Activated naive CD4-positive, alpha-beta T cell treated with anti-CD3 and anti-CD28 coated beads, Interleukin-2, amount 50 U/mL, for 24 hours (primary cell): ENCODE data around the gene PHF11.
A peak's percentile ranks its signal among the peaks of the same experiment; 100 is the strongest.
"Not testable (repeated sequence)": the region's sequence is repeated elsewhere in the genome, so short reads cannot be mapped to it uniquely, and the experiment has no call there.

ENCODE experiments used
- H3K27ac Mint-ChIP-seq: one replicate; pipeline ENCODE4 v1.8.0; 2021; ENCODE audit warnings: mild to moderate bottlenecking, mixed read lengths
- H3K27me3 Mint-ChIP-seq: one replicate; pipeline ENCODE4 v1.8.0; 2021; ENCODE audit warnings: mixed read lengths
- H3K36me3 Mint-ChIP-seq: one replicate; pipeline ENCODE4 v1.8.0; 2021; ENCODE audit warnings: mixed read lengths
- H3K4me1 Mint-ChIP-seq: one replicate; pipeline ENCODE4 v1.8.0; 2021; ENCODE audit warnings: mixed read lengths
- H3K4me3 Mint-ChIP-seq: one replicate; pipeline ENCODE4 v1.8.0; 2021; ENCODE audit warnings: mild to moderate bottlenecking, mixed read lengths
- H3K9me3 Mint-ChIP-seq: one replicate; pipeline ENCODE4 v1.8.0; 2021; ENCODE audit warnings: mixed read lengths

The PHF11 gene

DNA sequence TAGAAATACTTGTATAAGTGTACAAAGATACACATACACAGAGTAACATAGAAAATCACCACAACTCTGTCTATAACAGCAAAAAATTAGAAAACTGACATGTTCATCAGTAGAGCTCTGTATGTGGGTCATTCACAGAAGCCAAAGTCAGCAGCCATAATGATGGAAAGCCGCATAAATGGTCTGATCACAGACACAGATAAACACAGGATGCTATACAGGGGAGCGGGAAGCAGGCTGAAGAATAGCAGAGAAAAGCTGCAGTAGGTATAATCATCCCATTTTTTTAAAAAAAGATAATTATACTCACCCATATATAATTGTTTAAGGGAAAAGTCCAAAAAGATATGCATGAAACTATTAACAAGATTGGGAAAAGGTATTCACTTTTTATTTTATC is 58.1 kb downstream of the PHF11 start:
- Mint-ChIP-seq H3K27me3 (no peaks in the 10 kb centered on the region), H3K4me3 (no peak overlapping the region), H3K36me3 (peaks cover 27% of the 10 kb centered on the region), H3K9me3 (no peaks in the 10 kb centered on the region), H3K4me1 (peaks cover 4% of the 10 kb centered on the region), H3K27ac (no peak overlapping the region)

DNA sequence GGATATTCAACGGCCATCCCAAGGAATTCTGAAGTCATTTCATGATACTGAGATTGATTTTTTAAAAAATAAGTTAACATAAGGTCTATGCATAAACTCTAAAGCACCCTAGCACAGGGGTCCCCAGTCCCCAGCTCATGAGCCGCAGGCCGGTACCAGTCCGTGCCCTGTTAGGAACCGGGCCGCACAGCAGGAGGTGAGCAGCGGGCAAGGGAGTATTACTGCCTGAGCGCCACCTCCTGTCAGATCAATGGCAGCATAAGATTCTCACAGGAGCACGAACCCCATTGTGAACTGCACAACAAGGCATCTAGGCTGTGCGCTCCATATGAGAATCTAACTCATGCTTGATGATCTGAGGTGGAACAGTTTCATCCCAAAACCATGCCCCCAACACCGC is 58.6 kb downstream of the PHF11 start:
- Mint-ChIP-seq H3K4me3 (no peak overlapping the region), H3K9me3 (no peaks in the 10 kb centered on the region), H3K27ac (no peak overlapping the region), H3K36me3 (peaks cover 30% of the 10 kb centered on the region), H3K4me1 (peaks cover 4% of the 10 kb centered on the region), H3K27me3 (no peaks in the 10 kb centered on the region)

DNA sequence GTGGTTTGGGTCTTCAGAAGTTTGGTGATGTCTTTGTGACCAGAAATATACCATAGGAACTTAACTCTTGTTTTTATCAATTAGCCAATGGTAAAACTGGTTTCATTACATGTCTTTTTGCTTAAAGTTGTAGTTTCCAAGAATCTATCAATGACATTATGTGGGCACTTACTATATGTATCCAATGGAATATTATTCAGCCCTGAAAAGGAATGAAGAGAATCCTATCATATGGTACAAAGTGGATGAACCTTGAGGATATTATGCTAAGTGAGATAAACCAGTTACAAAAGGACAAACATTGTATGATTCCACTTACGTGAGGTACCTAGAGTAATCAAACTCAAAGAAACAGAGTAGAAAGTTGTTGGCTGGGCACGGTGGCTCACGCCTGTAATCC is 63.3 kb downstream of the PHF11 start:
- Mint-ChIP-seq H3K9me3 (no peaks in the 10 kb centered on the region), H3K27me3 (no peaks in the 10 kb centered on the region), H3K4me3 (no peak overlapping the region), H3K27ac (no peak overlapping the region), H3K4me1 (peaks cover 19% of the 10 kb centered on the region), H3K36me3 (peaks cover 33% of the 10 kb centered on the region)

DNA sequence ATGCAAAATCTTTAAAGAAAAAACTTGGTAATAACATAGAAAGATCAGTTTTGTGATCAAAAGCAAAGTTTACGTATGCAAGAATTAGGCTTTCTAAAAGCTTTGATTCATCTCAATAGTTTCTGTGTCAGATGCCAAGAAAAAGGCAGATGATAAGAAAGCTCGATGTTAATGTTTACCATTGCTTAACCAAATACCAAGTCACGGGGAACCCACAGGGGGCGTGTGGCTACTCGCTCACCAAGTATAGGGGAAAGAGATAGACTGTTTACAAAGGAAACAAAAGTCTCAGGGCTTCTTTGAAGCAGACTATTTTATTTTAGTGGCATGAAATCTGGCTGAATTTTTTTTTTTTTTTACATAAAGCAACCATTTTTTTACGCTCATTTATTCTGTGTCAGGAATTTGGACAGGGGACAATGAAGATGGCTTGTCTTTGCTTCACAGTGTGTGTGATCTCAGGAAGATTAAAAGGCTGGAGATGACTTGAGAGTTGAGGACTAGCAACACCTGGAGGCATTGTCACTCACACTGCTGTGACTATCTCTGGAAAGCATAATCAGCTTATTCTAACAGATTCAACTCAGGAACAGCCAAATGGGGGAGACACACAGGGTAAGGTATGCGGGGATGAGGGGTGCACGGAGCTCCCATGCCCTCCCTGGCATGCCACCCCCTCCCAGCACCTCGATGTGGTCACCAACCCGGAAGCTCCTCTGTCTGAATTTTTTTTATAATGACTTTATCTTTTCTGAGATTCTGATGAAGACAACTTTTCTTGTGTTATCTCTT is 64.7 kb downstream of the PHF11 start:
- H3K36me3 Mint-ChIP-seq = peaks cover 31% of the 10 kb centered on the region
- peaks cover 19% of the 10 kb centered on the region for H3K4me1 Mint-ChIP-seq
- no peak overlapping the region for H3K4me3 Mint-ChIP-seq
- H3K27me3 Mint-ChIP-seq = no peaks in the 10 kb centered on the region
- H3K9me3 Mint-ChIP-seq = no peaks in the 10 kb centered on the region
- no peak overlapping the region for H3K27ac Mint-ChIP-seq

DNA sequence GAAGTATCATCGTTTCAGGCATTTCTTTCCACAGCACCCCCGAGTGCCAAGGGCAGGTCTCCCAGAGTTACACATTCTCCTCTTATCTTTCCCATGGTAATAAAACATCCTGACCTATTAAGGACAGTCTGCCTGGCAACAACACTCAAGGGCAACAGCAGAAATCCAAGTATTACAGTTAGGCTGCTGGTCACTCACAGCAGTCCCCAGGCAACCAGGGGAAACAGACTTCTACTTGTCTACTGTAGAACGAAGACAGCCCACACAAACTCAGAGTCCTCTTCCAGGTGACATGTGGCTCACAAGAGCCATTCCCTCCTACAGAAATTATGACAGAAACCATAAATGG is 65.3 kb downstream of the PHF11 start:
- no peak overlapping the region for H3K4me3 Mint-ChIP-seq
- H3K27ac Mint-ChIP-seq = no peak overlapping the region
- peaks cover 19% of the 10 kb centered on the region for H3K4me1 Mint-ChIP-seq
- no peaks in the 10 kb centered on the region for H3K27me3 Mint-ChIP-seq
- peaks cover 30% of the 10 kb centered on the region for H3K36me3 Mint-ChIP-seq
- H3K9me3 Mint-ChIP-seq = no peaks in the 10 kb centered on the region

DNA sequence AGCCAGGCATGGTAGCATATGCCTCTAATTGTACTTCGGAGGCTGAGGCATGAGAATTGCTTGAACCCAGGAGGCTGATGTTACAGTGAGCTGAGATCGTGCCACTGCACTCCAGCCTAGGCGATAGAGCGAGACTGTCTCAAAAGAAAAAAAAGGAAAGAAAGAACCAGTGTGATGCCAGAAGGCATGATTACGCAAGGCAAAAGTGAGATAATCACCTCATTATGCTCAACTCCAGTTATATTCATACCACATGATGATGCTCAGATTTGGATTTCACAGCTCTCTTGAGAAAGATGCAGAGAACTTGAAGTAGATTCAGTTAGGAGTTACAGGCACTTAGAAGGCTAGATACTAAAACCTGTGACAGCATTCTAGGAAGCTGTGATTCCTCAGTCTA is 67.8 kb downstream of the PHF11 start:
- Mint-ChIP-seq H3K27me3 (no peaks in the 10 kb centered on the region), H3K9me3 (no peaks in the 10 kb centered on the region), H3K36me3 (peaks cover 31% of the 10 kb centered on the region), H3K27ac (no peak overlapping the region), H3K4me1 (peaks cover 15% of the 10 kb centered on the region), H3K4me3 (no peak overlapping the region)

DNA sequence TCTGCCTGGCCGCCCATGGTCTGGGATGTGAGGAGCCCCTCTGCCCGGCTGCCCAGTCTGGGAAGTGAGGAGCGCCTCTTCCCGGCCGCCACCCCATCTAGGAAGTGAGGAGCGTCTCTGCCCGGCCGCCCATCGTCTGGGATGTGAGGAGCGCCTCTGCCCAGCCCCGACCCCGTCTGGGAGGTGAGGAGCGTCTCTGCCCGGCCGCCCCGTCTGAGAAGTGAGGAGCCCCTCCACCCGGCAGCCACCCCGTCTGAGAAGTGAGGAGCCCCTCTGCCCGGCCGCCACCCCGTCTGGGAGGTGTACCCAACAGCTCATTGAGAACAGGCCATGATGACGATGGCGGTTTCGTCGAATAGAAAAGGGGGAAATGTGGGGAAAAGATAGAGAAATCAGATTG is 69.7 kb downstream of the PHF11 start:
- not testable (repeated sequence) for H3K9me3 Mint-ChIP-seq, H3K4me3 Mint-ChIP-seq, H3K27me3 Mint-ChIP-seq, H3K27ac Mint-ChIP-seq
- peaks cover 16% of the 10 kb centered on the region for H3K4me1 Mint-ChIP-seq
- H3K36me3 Mint-ChIP-seq = peaks cover 20% of the 10 kb centered on the region

DNA sequence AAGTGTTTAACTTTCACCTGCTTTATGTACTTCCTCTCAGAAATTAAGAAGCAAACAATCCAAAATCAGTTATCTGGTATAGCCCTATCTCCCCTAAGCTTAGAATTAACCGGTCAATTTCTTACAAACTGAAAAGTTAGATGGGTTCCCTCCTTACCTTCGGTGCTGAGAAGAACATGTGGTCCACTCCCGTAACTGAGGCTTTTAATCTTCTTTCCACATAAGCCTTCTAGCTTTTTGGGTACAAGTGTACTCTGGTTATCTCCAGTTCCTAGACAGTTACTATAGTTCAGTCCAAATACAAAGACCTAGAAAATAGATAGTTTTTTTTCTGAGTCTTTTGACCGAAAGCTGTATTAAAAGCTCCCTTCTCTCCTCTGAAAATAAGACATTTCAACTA is 70.7 kb downstream of the PHF11 start:
- Mint-ChIP-seq H3K36me3 (peaks cover 15% of the 10 kb centered on the region), H3K4me3 (no peak overlapping the region), H3K4me1 (peaks cover 17% of the 10 kb centered on the region), H3K27ac (no peak overlapping the region), H3K27me3 (no peaks in the 10 kb centered on the region), H3K9me3 (no peaks in the 10 kb centered on the region)

DNA sequence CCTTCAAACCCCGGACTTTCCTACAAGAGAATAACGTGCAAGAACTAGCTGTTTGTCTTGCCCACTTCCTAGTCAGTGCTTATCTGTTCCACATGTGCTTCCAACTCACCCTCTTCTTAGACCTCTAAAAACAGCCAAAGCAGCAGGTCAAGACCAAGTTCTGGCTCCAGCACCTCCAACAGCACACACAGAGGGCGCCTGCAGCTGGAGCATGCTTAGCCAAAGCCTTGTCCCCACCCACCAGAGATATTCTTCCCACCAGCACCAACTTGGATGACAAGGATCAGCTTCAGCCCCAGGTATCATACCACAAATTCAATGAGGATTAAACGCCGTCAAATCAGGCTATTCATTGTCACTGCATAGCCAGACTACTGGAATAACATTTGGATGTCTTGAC is 71.7 kb downstream of the PHF11 start:
- peaks cover 14% of the 10 kb centered on the region for H3K36me3 Mint-ChIP-seq
- peaks cover 17% of the 10 kb centered on the region for H3K4me1 Mint-ChIP-seq
- no peak overlapping the region for H3K27ac Mint-ChIP-seq
- no peaks in the 10 kb centered on the region for H3K27me3 Mint-ChIP-seq
- no peak overlapping the region for H3K4me3 Mint-ChIP-seq
- H3K9me3 Mint-ChIP-seq = no peaks in the 10 kb centered on the region

DNA sequence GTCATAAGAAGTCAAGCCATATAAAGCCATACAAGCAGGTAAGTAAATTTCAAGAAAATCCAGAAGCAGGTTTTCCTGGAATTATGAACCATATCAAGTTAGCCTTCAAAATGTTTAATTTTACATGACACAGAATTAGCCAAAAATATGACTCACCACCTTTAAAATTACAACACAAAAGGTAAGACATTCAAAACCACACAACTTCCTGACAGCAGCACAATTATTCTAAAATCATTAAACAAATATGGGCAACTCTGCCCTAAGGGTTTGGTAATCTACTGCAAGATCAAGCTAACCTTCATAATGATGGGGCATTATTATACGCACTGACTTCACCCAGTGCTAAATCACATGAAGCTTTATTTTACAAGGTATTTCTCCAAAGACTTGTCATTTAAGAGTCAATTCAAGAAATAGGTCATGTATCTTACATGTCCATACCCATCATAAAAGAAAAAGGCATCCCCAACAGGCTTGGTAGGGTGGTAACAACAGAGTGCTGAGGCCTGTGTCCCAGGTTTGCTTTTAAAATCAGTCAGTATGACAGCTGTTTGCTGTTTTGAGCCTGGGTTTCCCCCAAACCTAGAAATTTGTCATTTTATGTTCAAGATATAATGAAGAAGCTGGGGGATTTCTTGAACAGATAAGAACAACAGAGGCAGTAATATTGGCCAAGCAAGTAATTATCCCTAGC is 74.4 kb downstream of the PHF11 start:
- peaks cover 23% of the 10 kb centered on the region for H3K4me1 Mint-ChIP-seq
- H3K36me3 Mint-ChIP-seq = peaks cover 10% of the 10 kb centered on the region
- H3K4me3 Mint-ChIP-seq = peak overlapping the region; percentile 39
- no peaks in the 10 kb centered on the region for H3K9me3 Mint-ChIP-seq
- no peak overlapping the region for H3K27ac Mint-ChIP-seq
- H3K27me3 Mint-ChIP-seq = no peaks in the 10 kb centered on the region

DNA sequence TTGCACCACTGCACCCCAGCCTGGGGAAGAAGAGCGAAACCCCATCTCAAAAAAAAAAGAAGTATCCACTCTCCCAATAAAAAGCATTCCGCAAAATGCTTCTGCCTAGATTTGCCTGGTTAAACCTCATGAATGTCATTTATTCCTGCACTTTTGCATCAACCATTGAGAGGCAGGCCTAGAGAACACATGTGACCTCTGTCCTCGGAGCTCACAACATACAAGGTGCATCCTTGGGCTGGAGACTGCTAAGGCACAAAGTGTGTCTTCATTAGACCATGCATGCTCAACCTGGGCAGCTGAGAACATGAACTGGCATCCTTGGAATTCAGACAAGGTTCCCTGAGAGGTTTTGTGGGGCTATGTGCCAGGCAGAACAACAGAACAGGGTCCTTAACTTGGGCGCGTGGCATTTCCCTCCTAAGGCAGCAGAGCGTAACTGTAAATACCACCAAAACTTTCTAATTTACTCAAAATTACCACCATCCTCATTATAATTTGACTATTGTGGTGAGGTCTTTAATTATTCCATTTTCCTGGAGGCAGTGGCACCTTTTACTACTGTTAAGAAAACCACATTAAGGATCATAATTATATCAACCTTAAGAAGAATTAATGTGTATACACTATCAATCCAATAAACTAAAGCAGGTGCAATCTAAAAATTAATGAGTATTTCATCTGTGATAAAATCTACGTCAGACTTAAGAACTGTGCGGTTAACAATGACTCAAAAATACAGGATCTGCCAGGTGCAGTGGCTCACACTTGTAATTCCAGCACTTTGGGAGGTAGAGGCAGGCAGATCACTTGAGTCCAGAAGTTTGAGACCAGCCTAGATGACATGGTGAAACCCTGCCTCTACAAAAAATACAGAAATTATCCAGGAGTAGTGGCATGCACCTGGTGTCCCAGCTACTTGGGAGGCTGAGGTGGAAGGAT is 75.8 kb downstream of the PHF11 start:
- H3K36me3 Mint-ChIP-seq = peaks cover 8% of the 10 kb centered on the region
- no peaks in the 10 kb centered on the region for H3K27me3 Mint-ChIP-seq
- no peak overlapping the region for H3K4me3 Mint-ChIP-seq
- peaks cover 23% of the 10 kb centered on the region for H3K4me1 Mint-ChIP-seq
- H3K27ac Mint-ChIP-seq = no peak overlapping the region
- H3K9me3 Mint-ChIP-seq = no peaks in the 10 kb centered on the region
